HG03571 (cell line): ENCODE measurements around the gene SCN1B.
"Not testable (repeated sequence)": the region's sequence is repeated elsewhere in the genome, so short reads cannot be mapped to it uniquely, and the experiment has no call there.

ENCODE experiments used
- ATAC-seq: cut with Tn5 transposase; IDR thresholded peaks from one replicate; pipeline ENCODE4 v1.9.1; 2021; ENCODE audit not compliant: unreplicated experiment

SCN1B gene

DNA sequence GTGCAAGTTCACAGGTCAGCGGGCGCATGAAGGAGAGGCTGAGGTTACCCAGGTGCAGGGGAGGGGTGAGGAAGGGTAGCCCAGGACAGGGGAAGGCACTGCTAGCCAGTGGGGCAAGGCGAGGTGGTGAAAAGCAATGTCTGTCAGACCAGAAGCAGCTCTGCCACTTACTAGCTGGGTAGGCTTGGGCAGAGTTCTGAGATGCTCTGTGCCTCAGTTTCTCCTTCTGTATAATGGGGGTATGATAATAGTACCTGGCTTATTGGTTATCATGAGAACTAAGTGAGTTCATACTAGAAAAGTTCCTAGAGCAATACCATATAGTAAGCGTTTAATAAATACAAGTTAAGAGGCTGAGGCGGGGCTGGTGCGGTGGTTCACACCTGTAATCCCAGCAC lies 14.3 kb upstream of the SCN1B start:
- ATAC-seq, result no peak

DNA sequence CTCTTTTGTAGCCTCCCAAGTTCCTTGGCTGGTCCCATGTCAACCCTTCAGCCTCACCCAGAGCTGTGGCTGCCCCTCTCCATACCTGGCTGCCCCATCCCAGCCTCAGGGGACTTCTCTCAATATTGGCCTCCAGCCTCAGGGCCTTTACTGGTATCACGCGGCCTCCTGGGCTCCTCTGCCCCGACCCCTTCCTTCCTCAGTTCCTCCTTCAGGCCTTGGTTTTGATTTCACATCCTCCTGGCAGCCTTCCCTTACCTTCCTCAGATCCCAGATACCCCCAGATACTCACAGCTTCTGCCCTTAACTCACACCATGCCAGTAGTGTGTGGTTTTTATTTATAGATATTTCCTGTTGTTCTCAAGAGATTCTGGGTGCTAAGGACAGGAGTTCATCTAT lies 12.8 kb upstream of the SCN1B start:
- no peak for ATAC-seq

DNA sequence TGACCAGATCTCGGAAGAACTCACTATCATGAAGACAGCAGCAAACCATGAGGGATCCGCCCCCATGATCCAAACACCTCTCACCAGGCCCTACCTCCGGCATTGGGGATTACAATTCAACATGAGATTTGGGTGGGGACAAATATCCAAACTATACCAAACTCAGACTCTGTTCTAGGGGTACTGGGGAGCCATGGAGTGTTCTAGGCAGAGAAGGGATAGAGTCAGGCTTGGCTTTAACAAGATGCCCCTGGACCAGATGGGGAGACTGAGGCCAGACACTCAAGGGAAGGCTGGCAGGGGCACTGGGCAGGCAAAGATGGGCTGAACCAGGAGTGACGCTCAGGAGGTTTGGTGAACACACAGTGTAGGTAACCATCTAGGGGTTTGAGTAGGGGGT lies 11.9 kb upstream of the SCN1B start:
- ATAC-seq, result no peak

DNA sequence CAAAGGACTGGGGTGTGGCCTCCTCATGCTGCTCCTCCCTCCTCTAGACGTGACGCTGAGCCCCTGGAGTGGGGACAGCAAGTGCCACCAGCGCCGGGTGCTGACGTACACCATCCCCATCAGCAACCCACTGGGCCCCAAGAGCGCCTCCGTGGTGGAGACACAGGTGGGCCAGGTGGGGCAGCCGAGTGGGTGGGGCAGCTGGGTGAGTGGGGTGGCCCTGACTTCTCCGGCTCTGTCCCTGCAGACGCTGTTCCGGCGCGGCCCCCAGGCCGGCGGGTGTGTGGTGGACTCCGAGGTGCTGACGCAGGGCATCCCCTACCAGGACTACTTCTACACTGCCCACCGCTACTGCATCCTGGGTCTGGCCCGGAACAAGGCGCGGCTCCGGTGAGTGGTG lies 11.1 kb upstream of the SCN1B start:
- ATAC-seq, result no peak

DNA sequence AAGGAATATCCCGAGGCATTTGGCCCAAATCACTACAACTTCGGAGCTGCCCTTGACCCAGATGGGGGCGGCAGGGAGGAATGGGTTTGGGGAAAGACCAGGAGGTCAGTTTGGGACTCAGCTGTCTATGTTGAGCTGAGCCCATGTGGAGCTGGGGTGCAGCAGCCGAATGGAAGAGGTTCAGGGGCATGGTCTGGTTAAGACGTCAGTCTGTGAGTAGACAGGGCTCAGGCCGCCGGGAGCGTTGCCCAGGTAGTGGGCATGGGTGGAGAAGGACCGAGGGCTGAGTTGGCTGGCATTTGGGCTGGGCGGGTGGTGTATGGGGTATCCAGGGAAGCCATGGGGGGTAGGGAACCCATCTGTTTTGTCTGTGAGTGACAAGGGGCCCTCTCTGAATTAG lies 9.3 kb upstream of the SCN1B start:
- ATAC-seq, result no peak

DNA sequence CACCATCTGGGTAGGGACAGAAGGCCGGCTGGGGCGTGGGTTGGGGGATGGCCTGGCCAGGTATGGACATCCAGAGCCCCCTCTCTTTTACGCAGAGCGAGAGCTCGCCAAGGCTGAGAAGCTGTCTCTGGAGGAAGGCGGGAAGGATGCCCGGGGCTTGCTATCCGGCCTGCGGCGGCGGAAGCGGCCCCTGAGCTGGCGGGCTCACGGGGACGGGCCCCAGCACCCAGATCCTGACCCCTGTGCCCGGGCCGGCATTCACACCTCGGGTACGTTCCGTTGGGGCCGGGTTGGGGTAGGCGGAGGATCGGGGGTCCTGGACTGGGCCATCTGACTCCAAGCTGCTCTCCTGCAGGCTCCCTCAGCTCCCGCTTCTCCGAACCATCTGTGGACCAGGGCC lies 8.7 kb upstream of the SCN1B start:
- ATAC-seq, result no peak

DNA sequence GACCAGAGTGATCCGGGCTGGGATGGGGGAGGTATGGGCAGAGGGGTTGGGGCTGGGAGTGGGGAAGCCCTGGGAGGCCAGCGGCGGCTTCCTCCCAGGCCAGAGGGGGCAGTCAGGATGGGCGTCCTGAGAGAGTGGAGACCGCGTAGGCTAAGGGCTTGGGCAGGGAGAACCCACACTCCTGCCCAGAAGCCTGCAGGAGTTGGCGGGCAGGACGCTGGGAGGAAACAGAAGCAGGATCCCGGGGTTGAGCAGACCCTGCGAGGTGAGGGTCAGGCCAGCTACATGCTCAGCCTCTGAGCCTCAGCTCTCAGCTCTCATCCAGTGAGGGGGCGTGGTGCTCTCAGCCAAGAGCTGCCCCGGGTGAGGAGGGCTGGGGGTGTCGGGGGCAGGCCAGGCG lies 7.8 kb upstream of the SCN1B start:
- ATAC-seq, result no peak

DNA sequence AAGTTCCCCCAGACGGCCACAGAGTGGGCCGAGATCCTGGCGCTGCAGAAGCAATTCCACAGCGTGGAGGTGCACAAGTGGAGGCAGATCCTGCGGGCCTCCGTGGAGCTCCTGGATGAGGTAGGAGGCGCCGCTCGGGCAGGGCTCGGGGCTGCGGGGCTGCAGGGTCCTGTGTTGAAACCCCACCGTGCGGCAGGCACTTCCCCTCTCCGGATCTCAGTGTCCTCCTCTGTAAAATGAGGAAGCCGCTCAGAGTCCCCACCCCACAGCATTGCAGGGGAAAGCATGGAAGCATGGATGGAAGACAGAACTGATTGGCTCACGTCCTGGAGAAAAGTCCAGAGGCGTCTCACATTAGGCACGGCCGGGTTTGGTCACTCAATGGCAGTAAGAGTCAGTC lies 6.8 kb upstream of the SCN1B start:
- no peak for ATAC-seq

DNA sequence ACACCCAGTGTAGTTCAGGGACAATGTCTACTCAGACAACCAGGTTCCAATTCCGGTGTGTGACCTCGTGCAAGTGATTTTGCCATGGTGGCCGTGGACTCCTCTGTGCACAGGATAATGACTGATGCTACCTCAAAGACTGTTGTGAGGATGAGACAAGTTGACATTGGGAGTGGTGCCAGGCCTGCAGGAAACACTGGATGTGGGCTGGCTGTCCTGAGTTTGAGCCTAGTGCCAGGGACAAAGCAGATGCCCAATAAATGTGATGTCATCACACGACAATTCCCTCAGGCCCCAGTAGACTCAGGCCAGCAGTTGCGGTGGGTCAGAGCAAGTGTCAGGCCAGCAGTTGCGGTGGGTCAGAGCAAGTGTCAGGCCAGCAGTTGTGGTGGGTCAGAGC lies 6.2 kb upstream of the SCN1B start:
- ATAC-seq, result no peak

DNA sequence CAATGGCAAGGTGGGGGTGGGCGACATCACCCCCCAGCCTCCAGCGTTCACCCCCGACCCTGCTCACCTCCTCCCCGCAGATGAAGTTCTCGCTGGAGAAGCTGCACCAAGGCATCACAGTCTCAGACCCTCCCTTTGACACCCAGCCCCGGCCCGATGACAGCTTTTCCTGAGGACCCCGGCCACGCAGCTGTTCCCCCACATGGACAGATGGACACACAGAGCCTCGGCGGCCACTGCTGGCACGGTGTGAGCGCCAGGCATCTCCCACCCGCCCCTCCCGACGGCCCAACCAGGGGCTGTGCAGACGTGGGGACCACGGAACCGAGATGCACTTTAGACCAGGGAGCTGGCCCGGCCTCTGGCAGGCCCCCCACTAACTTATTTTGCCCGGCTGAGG lies 4.3 kb upstream of the SCN1B start:
- no peak for ATAC-seq

DNA sequence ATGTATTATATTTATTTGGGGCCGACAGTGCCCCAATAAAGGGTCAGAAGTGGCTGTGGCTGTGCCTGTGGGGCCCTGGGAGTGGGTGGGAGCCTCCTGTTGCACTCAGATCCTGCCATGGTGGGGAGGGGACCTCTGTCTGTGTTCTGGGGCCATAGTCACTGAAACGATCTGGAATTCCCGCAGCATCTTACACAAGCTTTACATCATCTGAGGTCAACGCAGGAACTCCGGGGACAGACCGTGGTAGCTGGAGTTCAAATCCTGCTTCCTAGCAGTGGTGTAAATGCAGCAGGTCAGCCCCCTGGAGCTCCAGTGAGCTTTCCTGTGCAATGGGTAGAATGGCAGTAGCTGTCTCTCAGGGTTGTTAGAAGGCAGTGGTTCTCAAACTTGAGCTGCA lies 3.9 kb upstream of the SCN1B start:
- no peak for ATAC-seq

DNA sequence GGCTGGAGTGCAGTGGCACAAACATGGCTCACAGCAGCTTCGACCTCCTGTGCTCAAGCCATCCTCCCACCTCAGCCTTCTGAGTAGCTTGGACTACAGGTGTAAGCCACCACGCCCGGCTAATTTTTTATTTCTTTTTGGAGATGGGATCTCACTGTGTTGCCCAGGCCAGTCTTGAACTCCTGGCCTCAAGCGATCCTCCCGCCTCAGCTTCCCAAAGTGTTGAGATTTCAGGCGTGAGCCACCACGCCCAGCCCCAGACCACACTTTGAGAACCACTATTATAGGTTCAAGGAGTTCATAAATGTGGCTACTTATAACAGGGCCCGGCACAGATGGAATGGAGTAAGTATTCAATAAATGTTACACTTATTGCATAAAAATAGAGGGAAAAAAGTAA lies 3.3 kb upstream of the SCN1B start:
- no peak for ATAC-seq

DNA sequence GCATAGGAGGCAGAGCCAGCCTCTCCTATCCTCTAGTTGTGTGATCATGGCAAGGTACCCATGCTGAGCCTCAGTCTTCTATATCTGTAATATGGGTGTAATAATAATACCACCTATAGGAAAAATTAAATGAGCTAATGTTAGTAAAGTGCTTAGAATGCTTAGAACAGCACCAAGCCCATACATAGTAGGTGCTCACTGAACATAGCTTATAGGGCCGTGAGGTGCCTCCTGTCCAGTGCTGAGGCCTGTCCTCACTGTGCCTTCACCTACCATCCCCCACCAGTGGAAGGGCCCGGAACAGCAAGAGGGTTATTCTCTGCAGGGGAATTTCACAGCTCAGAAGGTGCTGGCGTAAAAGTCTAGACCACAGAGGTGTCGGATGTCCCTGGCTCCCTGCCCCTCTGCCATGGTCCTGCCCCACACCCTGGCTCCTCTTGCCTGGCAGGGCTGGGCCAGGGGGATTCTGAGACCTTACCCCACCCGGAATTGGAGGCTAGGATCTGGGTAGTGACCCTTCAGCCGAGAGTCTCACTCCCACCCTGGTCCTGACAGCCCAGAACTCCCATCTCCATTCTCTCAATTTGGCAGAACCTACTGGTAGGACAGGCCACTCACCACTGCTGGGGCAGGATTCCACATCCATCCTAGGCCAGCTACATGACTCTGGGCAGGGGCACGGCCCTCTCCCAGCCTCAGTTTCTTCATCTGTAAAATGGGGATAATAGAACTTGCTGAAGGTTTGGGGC lies 2.2 kb upstream of the SCN1B start:
- no peak for ATAC-seq

DNA sequence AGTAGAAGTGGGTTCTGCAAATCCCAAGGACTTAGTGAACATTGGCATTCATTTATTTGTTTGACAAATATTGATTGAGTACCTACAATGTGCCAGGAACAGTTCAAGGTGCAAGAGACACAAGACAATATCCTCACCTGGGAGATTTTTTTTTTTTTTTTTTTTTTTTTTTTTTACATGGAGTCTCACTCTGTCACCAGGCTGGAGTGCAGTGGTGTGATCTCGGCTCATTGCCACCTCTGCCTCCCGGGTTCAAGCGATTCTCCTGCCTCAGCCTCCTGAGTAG lies 1.7 kb upstream of the SCN1B start:
- not testable (repeated sequence) for ATAC-seq

DNA sequence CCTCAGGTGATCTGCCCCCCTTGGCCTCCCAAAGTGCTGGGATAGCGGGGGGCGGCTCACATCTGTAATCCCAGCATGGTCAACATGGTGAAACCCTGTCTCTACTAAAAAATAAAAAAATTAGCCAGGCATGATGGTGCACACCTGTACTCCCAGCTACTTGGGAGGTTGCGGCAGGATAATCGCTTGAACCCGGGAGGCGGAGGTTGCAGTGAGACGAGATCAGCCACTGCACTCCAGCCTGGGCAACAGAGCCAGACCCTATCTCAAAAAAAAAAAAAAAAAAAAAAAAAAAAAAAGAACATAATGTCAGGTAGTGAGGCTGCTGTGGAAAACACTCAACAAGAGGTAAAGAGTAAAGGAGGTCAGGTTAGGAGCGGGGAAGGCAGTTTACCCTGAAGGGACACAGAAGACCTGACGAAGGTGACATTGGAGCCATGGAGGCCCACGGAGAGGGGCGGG lies 964 bp upstream of the SCN1B start:
- not testable (repeated sequence) for ATAC-seq

DNA sequence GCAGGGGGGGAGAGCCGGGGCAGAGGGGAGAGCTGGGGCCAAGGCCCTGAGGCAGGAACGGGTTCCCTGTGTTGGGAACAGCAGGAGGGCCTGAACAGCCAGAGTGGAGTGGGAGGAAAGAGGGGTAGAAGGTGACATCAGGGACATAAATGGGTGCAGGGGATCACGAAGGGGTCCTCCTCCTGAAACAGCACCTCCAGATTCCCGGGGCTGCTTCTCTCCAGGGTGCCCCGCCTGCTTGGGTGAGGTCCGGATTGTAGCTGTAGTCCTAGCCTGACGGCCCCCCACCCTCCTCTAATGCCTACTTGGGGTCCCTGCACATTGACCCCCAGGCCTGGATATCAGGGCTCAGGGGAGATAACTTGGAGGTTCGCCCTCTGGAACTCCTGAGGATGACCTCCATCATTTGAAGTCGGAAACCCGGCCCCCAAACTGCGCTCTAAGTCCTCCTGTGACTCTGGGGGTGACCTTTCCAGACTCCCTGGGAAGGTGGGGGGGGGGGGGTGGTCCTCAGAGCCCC lies 473 bp upstream of the SCN1B start:
- ATAC-seq, result no peak

DNA sequence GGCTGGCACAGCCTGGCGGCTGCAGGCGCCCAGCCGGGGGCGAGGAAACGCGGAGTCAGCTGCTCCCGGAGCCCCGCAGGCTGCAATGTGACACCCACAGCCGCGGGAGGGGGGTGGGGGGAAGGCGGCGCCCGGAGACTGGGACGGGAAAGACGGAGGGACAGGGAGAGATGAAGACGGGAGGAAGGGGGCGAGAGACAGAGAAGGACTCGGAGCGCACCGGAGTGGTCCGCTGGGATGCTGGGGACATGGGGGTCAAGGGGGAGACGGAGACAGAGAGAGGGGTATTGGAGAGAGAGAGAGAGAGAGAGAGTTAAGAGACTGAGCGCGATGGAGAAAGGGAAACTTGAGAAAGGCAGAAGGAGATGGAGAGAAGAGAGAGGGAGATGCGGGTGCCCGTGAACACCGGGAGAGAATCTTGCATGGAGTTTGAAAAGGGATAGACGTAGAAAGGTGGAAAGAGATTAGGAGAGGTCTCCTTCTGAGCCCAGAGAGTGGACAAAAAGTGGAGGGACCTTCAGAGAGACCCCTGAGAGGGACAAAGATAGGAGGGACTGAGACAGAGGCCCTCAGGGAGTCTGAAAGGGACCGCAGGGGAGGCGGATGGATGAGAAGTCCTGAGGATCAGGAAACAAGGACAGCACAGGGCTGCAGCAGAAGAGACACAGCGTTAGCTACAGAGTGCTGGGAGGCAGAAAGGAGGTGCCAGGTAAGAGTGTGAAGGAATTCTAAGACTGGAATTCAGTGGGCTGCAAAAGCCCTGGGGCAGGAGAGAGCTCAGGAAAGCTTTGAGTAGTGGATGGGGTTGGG lies 1.0 kb downstream of the SCN1B start:
- ATAC-seq, result no peak

DNA sequence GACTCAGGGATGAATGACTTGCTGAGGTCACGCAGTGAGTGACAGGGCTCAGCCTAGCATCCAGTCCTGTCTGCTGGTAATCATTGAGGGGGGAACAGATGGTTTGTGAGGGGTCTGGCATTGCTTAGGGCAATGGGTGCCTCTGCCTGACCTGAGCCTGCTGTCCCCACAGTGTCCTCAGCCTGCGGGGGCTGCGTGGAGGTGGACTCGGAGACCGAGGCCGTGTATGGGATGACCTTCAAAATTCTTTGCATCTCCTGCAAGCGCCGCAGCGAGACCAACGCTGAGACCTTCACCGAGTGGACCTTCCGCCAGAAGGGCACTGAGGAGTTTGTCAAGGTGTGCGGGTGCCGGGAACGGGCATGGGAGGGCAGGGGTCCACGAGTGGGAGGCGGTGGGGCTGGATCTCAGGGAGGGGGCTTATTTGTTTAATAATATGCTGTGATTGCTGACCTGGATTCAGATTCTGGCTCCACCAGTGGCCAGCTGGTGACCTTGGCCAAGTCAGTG lies 2.1 kb downstream of the SCN1B start:
- no peak for ATAC-seq

DNA sequence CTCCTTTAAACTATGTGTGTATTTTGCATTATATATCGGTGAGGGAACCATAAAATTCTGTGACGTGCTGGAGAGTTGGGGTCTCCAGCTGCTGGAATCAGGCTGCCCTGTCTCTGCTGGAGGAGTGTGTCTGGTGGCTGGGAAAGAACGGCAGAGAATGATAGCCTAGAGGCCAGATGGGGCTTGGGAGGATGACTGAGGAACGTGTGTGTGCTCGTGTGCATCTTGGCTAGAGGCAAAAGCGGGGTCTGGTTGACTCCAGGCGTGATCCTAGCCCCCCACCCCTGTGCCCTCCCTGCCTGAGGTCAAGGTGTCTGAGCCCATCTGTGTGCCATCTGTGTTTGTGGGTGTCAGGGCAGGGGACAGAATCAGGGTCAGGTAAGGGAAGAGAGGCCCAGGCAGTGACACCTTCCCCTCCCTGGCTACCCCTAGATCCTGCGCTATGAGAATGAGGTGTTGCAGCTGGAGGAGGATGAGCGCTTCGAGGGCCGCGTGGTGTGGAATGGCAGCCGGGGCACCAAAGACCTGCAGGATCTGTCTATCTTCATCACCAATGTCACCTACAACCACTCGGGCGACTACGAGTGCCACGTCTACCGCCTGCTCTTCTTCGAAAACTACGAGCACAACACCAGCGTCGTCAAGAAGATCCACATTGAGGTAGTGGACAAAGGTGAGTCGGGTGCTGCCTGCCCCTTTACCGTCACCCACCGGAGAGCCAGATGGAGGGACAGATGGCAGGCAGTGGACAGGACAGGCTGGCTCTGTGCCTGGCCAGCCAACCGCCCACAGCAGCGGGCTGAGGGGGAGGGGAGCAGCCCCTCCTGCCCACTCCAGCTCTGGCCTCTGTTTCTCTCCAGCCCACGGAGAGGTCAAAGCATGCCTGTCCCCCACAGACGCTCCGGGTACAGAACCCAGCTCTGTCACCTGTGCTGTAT lies 3.1 kb downstream of the SCN1B start:
- ATAC-seq, result no peak

DNA sequence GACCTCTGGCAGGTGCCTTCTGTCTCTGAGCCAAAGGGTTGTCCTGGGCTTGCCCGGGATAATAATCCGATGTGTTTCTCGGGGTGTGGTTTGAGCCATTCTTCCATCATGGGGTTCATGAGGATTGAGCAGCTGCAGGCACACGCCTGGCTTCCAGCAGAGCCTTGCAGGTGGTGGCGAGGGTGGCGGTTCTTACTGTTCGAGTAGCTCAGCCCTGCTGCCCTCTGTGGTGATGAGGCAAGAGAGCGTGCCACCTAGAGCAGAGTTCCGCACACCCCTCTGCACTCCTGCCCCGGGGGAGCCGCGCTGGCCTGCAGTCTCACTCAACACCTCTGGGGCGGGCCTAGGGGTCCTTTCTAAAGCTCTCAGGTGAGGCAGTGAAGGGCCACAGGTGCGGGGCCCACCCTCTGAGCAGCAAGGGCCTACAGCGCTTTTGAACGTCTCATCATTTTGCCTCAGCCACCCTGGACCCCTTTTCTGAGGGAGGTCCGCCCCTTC lies 3.8 kb downstream of the SCN1B start:
- no peak for ATAC-seq
